ENCODE measurements around the gene CHI3L1. TPM values are rescaled to one million over a fixed set of nuclear protein-coding genes. Genes with fewer than 3 reads are reported as not detected.

CHI3L1 gene
- total RNA-seq, 1 experiment from 2014 or later: not detected

GRCh38 chr1:203142124-203142523 lies 44.4 kb downstream of the CHI3L1 start:
- no TSS peak for BruUV-seq (replicated peaks)
- intact Hi-C loops (cut with micrococcal nuclease; ENCODE audit: unreplicated experiment): no loop called here
- POLR2A ChIA-PET (ENCODE audit: low non-redundant PET): no interaction called here
- H3K36me3 ChIP-seq (ENCODE audit: insufficient read depth, low read length, poor library complexity, severe bottlenecking): no peaks in the 10 kb centered on the region
- H3K27me3 ChIP-seq (replicated peaks; ENCODE audit: insufficient read depth, low read depth, low read length, poor library complexity): no peaks in the 10 kb centered on the region
- peaks cover 5% of the 10 kb centered on the region for H3K4me1 ChIP-seq (ENCODE audit: insufficient read depth, low read length, poor library complexity, severe bottlenecking)
- CTCF ChIA-PET: no interaction called here
- DNase-seq (ENCODE audit: low spot score): no peak
- no peaks in the 10 kb centered on the region for H3K9me3 ChIP-seq (ENCODE audit: low read depth, low read length, poor library complexity, severe bottlenecking)
- TF ChIP-seq EZH2 (IDR thresholded peaks at IDR 0.05; ENCODE audit: borderline replicate concordance, low read depth, low read length, poor library complexity, severe bottlenecking): no peak
- TF ChIP-seq, protein P1, sequence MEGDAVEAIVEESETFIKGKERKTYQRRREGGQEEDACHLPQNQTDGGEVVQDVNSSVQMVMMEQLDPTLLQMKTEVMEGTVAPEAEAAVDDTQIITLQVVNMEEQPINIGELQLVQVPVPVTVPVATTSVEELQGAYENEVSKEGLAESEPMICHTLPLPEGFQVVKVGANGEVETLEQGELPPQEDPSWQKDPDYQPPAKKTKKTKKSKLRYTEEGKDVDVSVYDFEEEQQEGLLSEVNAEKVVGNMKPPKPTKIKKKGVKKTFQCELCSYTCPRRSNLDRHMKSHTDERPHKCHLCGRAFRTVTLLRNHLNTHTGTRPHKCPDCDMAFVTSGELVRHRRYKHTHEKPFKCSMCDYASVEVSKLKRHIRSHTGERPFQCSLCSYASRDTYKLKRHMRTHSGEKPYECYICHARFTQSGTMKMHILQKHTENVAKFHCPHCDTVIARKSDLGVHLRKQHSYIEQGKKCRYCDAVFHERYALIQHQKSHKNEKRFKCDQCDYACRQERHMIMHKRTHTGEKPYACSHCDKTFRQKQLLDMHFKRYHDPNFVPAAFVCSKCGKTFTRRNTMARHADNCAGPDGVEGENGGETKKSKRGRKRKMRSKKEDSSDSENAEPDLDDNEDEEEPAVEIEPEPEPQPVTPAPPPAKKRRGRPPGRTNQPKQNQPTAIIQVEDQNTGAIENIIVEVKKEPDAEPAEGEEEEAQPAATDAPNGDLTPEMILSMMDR (conservative IDR thresholded peaks at IDR 0.05; ENCODE audit: low read depth, low read length): no peak
- no peak overlapping the region for H3K27ac ChIP-seq (ENCODE audit: low read depth, low read length, poor library complexity, severe bottlenecking)
- H3K4me3 ChIP-seq (ENCODE audit: low read depth, low read length, poor library complexity, severe bottlenecking): no peak overlapping the region

GRCh38 chr1:203140743-203141520 lies 45.6 kb downstream of the CHI3L1 start:
- no peaks in the 10 kb centered on the region for H3K27me3 ChIP-seq (replicated peaks; ENCODE audit: insufficient read depth, low read depth, low read length, poor library complexity)
- no peak overlapping the region for H3K4me3 ChIP-seq (ENCODE audit: low read depth, low read length, poor library complexity, severe bottlenecking)
- H3K27ac ChIP-seq (ENCODE audit: low read depth, low read length, poor library complexity, severe bottlenecking): no peak overlapping the region
- no peak for DNase-seq (ENCODE audit: low spot score)
- H3K4me1 ChIP-seq (ENCODE audit: insufficient read depth, low read length, poor library complexity, severe bottlenecking): peaks cover 5% of the 10 kb centered on the region
- no peaks in the 10 kb centered on the region for H3K36me3 ChIP-seq (ENCODE audit: insufficient read depth, low read length, poor library complexity, severe bottlenecking)
- TF ChIP-seq, protein P1 (conservative IDR thresholded peaks at IDR 0.05; ENCODE audit: low read depth, low read length): no peak
- no peak for TF ChIP-seq EZH2 (IDR thresholded peaks at IDR 0.05; ENCODE audit: borderline replicate concordance, low read depth, low read length, poor library complexity, severe bottlenecking)
- ChIA-PET POLR2A (ENCODE audit: low non-redundant PET) (no interaction called here), CTCF (no interaction called here)
- no peaks in the 10 kb centered on the region for H3K9me3 ChIP-seq (ENCODE audit: low read depth, low read length, poor library complexity, severe bottlenecking)
- intact Hi-C loops (cut with micrococcal nuclease; ENCODE audit: unreplicated experiment): no loop called here
- no TSS peak for BruUV-seq (replicated peaks)

- no TSS peak for BruUV-seq (replicated peaks)
Measured at GRCh38 chr1:203139976-203140475, 46.5 kb downstream of the CHI3L1 start.

More at GRCh38 chr1:203139976-203140475, 46.5 kb downstream of the CHI3L1 start:
- DNase-seq (ENCODE audit: low spot score): no peak
- Histone ChIP-seq H3K27ac (ENCODE audit: low read depth, low read length, poor library complexity, severe bottlenecking) (no peak overlapping the region), H3K27me3 (replicated peaks; ENCODE audit: insufficient read depth, low read depth, low read length, poor library complexity) (no peaks in the 10 kb centered on the region), H3K4me3 (ENCODE audit: low read depth, low read length, poor library complexity, severe bottlenecking) (no peak overlapping the region), H3K4me1 (ENCODE audit: insufficient read depth, low read length, poor library complexity, severe bottlenecking) (peaks cover 5% of the 10 kb centered on the region), H3K36me3 (ENCODE audit: insufficient read depth, low read length, poor library complexity, severe bottlenecking) (no peaks in the 10 kb centered on the region), H3K9me3 (ENCODE audit: low read depth, low read length, poor library complexity, severe bottlenecking) (no peaks in the 10 kb centered on the region)
- TF ChIP-seq, protein P1 (conservative IDR thresholded peaks at IDR 0.05; ENCODE audit: low read depth, low read length): no peak
- TF ChIP-seq EZH2 (IDR thresholded peaks at IDR 0.05; ENCODE audit: borderline replicate concordance, low read depth, low read length, poor library complexity, severe bottlenecking): no peak
- intact Hi-C loops (cut with micrococcal nuclease; ENCODE audit: unreplicated experiment): no loop called here
- ChIA-PET CTCF (no interaction called here), POLR2A (ENCODE audit: low non-redundant PET) (no interaction called here)
